Nephron progenitor cell (in vitro differentiated cells): Measurements from ENCODE around the gene MAFG.

Experiments
- DNase-seq: peaks from one replicate; pipeline ENCODE4 v3.0.0; 2021
- H3K27ac Mint-ChIP-seq: 2 replicates; pipeline ENCODE4 v1.8.0; 2021; ENCODE audit warnings: mild to moderate bottlenecking, moderate library complexity, mixed read lengths
- H3K27me3 Mint-ChIP-seq: 2 replicates; pipeline ENCODE4 v1.8.0; 2021; ENCODE audit warnings: mild to moderate bottlenecking, low read depth, mixed read lengths; ENCODE audit not compliant: poor library complexity
- H3K36me3 Mint-ChIP-seq: 2 replicates; pipeline ENCODE4 v1.8.0; 2021; ENCODE audit warnings: low read depth, mixed read lengths
- H3K4me1 Mint-ChIP-seq: 2 replicates; pipeline ENCODE4 v1.8.0; 2021; ENCODE audit warnings: mixed read lengths
- H3K4me3 Mint-ChIP-seq: 2 replicates; pipeline ENCODE4 v1.8.0; 2021; ENCODE audit warnings: mild to moderate bottlenecking, moderate library complexity, mixed read lengths
- H3K9me3 Mint-ChIP-seq: 2 replicates; pipeline ENCODE4 v1.8.0; 2021; ENCODE audit warnings: mild to moderate bottlenecking, moderate library complexity, mixed read lengths
- TF ChIP-seq, protein P1 (sequence below): fragments of 200-600 bp; sonication (generic); IDR thresholded peaks from 2 replicates; pipeline ENCODE4 v1.5.0; 2021; ENCODE audit warnings: antibody characterized with exemption

Gene MAFG

GRCh38 chr17:81934098-81934757 is 6.7 kb upstream of the MAFG start:
- H3K36me3 Mint-ChIP-seq: no peaks in the 10 kb centered on the region
- H3K27me3 Mint-ChIP-seq: no peaks in the 10 kb centered on the region
- H3K4me3 Mint-ChIP-seq: no peak overlapping the region
- no peaks in the 10 kb centered on the region for H3K9me3 Mint-ChIP-seq
- TF ChIP-seq, protein P1, sequence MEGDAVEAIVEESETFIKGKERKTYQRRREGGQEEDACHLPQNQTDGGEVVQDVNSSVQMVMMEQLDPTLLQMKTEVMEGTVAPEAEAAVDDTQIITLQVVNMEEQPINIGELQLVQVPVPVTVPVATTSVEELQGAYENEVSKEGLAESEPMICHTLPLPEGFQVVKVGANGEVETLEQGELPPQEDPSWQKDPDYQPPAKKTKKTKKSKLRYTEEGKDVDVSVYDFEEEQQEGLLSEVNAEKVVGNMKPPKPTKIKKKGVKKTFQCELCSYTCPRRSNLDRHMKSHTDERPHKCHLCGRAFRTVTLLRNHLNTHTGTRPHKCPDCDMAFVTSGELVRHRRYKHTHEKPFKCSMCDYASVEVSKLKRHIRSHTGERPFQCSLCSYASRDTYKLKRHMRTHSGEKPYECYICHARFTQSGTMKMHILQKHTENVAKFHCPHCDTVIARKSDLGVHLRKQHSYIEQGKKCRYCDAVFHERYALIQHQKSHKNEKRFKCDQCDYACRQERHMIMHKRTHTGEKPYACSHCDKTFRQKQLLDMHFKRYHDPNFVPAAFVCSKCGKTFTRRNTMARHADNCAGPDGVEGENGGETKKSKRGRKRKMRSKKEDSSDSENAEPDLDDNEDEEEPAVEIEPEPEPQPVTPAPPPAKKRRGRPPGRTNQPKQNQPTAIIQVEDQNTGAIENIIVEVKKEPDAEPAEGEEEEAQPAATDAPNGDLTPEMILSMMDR: no peak
- peaks cover 40% of the 10 kb centered on the region for H3K4me1 Mint-ChIP-seq
- no peak for DNase-seq
- H3K27ac Mint-ChIP-seq: peak overlapping the region; percentile 46

GRCh38 chr17:81933178-81933699 is 5.7 kb upstream of the MAFG start:
- TF ChIP-seq, protein P1: no peak
- no peak overlapping the region for H3K4me3 Mint-ChIP-seq

DNA sequence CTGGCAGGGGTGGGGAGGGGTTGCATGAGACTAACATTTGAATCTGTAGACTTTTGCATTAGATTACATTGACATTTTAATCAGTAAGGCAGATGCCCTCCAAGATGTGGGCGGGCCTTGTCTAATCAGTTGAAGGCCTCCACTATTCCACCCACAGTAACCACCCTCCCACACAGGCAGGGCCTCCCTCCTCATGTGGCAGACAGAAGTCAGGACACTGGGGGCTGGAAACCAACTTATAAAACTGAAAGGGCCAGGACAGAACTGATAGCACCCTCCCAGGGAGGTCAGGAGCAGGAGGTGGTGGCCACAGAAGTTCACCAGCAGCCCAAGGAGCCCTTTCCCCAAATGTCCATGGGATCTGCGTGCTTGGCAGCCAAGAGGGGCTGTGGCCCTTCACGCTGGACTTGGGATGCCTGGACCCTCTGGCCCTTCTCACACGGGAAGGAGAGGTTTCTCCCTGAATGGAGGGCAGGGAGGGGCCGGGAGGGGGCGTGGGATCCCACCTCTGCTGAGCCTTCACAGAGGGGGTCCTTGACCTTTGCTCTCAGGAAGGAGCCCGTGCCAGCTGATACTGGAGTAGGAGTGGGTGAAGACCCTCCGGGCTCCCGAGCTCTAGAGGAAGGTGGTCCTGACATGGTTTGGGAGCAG is 4.9 kb upstream of the MAFG start:
- H3K9me3 Mint-ChIP-seq: no peaks in the 10 kb centered on the region
- no peaks in the 10 kb centered on the region for H3K27me3 Mint-ChIP-seq
- H3K4me1 Mint-ChIP-seq: peaks cover 26% of the 10 kb centered on the region
- TF ChIP-seq, protein P1: no peak
- H3K4me3 Mint-ChIP-seq: no peak overlapping the region
- DNase-seq: no peak
- no peaks in the 10 kb centered on the region for H3K36me3 Mint-ChIP-seq
- no peak overlapping the region for H3K27ac Mint-ChIP-seq

More at GRCh38 chr17:81933178-81933699, 5.7 kb upstream of the MAFG start:
- Mint-ChIP-seq H3K36me3 (no peaks in the 10 kb centered on the region), H3K27ac (peak overlapping the region; percentile 39), H3K9me3 (no peaks in the 10 kb centered on the region), H3K27me3 (no peaks in the 10 kb centered on the region), H3K4me1 (peaks cover 34% of the 10 kb centered on the region)
- no peak for DNase-seq

GRCh38 chr17:81931557-81932332 is 4.2 kb upstream of the MAFG start:
- Mint-ChIP-seq H3K9me3 (no peaks in the 10 kb centered on the region), H3K4me3 (no peak overlapping the region), H3K27me3 (no peaks in the 10 kb centered on the region), H3K36me3 (no peaks in the 10 kb centered on the region), H3K4me1 (peaks cover 23% of the 10 kb centered on the region), H3K27ac (no peak overlapping the region)
- TF ChIP-seq, protein P1: no peak
- DNase-seq: no peak

- Mint-ChIP-seq H3K4me1 (peaks cover 23% of the 10 kb centered on the region), H3K9me3 (no peaks in the 10 kb centered on the region), H3K4me3 (no peak overlapping the region), H3K27me3 (no peaks in the 10 kb centered on the region), H3K36me3 (no peaks in the 10 kb centered on the region), H3K27ac (no peak overlapping the region)
- DNase-seq: no peak
- TF ChIP-seq, protein P1: no peak
Observed at GRCh38 chr17:81931189-81931556, 3.6 kb upstream of the MAFG start.
